MCF 10A (cell line): ENCODE measurements around the gene USF3. TPM values are rescaled to one million over a fixed set of nuclear protein-coding genes. Genes with fewer than 3 reads are reported as not detected.

ENCODE experiments used
- BruUV-seq: library from RNA; stranded (reverse); fragments of 400-500 nt; replicated peaks from 2 replicates; lab custom pipeline; 2021; lab: Mats Ljungman, UMichigan
- CTCF ChIA-PET: fragments of 300-600 bp; sonication (Branson Sonifier 250); formaldehyde crosslinking; extraction: SDS; loops from one replicate; lab custom pipeline; 2021; ENCODE audit warnings: antibody characterized with exemption, inconsistent platforms; lab: Yijun Ruan, JAX
- POLR2A ChIA-PET: fragments of 300-600, 350-650 bp; sonication (Branson Sonifier 250); formaldehyde crosslinking; extraction: SDS; loops from one replicate; lab custom pipeline; 2020; ENCODE audit warnings: antibody characterized with exemption, inconsistent platforms; lab: Yijun Ruan, JAX
- DNase-seq: peaks from one replicate; pipeline ENCODE4 v3.0.0-alpha.2; 2018; ENCODE audit not compliant: unreplicated experiment
- H3K27ac Mint-ChIP-seq: one replicate; pipeline ENCODE4 v1.8.0; 2022; ENCODE audit warnings: mild to moderate bottlenecking, low read depth, mixed read lengths; ENCODE audit not compliant: unreplicated experiment
- H3K27me3 Mint-ChIP-seq: one replicate; pipeline ENCODE4 v1.8.0; 2022; ENCODE audit warnings: mixed read lengths; ENCODE audit not compliant: insufficient read depth, unreplicated experiment
- H3K36me3 Mint-ChIP-seq: one replicate; pipeline ENCODE4 v1.8.0; 2022; ENCODE audit warnings: mild to moderate bottlenecking, moderate library complexity, mixed read lengths; ENCODE audit not compliant: insufficient read depth, unreplicated experiment
- H3K4me1 Mint-ChIP-seq: one replicate; pipeline ENCODE4 v1.8.0; 2022; ENCODE audit warnings: mixed read lengths; ENCODE audit not compliant: insufficient read depth, unreplicated experiment
- H3K4me3 Mint-ChIP-seq: one replicate; pipeline ENCODE4 v1.8.0; 2022; ENCODE audit warnings: mild to moderate bottlenecking, moderate library complexity, mixed read lengths; ENCODE audit not compliant: unreplicated experiment
- H3K9me3 Mint-ChIP-seq: one replicate; pipeline ENCODE4 v1.8.0; 2022; ENCODE audit warnings: mixed read lengths; ENCODE audit not compliant: unreplicated experiment
- intact Hi-C: fragments of 100-400 bp; cut with micrococcal nuclease; formaldehyde crosslinking; loops from 2 replicates; pipeline ENCODE4 v1.14.1; 2022
- total RNA-seq: library from RNA; stranded (reverse); gene quantifications from 2 replicates; pipeline ENCODE4 v1.2.3, GENCODE V29; 2022
- TF ChIP-seq, protein P1 (sequence below): fragments of 200-600 bp; IDR thresholded peaks from one replicate; pipeline ENCODE4 v1.8.0; 2022; ENCODE audit warnings: antibody characterized with exemption, mild to moderate bottlenecking; ENCODE audit not compliant: unreplicated experiment

The USF3 gene
- total RNA-seq, 1 experiment from 2014 or later, result 11.9 TPM

DNA sequence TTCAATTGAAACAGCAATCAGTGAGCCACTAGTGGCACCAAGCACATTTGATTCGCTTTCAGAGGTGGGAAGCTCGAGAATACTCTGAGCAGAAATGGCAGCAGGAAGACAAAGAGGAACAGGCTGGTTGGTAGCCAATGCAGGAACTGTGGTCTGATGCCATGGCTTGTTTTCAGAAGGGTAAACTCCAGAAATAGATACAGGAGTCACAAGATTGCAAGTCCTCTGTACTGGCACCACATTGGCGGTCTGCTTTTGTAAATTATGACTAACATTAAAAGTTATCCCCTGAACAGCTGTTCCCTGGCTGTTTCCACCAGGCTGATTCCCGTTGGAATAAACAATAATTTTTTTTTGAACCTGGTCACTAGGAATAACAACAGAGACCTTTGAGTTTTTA, 35.5 kb downstream of the USF3 start:
- intact Hi-C loops, result no loop called here
- BruUV-seq, result no TSS peak
- CTCF ChIA-PET, result interaction anchor here (0.7 to 1.5 kb wide), 5 partner anchors 9 to 626 kb away, joined by 3 to 4 read pairs (median 3); no protein-coding TSS in a partner anchor
- Mint-ChIP-seq H3K9me3 (no peaks in the 10 kb centered on the region), H3K36me3 (peaks cover 48% of the 10 kb centered on the region), H3K27me3 (no peaks in the 10 kb centered on the region), H3K27ac (no peak overlapping the region), H3K4me1 (no peaks in the 10 kb centered on the region), H3K4me3 (no peak overlapping the region)
- TF ChIP-seq, protein P1, sequence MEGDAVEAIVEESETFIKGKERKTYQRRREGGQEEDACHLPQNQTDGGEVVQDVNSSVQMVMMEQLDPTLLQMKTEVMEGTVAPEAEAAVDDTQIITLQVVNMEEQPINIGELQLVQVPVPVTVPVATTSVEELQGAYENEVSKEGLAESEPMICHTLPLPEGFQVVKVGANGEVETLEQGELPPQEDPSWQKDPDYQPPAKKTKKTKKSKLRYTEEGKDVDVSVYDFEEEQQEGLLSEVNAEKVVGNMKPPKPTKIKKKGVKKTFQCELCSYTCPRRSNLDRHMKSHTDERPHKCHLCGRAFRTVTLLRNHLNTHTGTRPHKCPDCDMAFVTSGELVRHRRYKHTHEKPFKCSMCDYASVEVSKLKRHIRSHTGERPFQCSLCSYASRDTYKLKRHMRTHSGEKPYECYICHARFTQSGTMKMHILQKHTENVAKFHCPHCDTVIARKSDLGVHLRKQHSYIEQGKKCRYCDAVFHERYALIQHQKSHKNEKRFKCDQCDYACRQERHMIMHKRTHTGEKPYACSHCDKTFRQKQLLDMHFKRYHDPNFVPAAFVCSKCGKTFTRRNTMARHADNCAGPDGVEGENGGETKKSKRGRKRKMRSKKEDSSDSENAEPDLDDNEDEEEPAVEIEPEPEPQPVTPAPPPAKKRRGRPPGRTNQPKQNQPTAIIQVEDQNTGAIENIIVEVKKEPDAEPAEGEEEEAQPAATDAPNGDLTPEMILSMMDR, result no peak
- POLR2A ChIA-PET, result interaction anchor here (1.0 kb wide), 1 partner anchor 31 kb away, joined by 3 read pairs; no protein-coding TSS in a partner anchor
- DNase-seq, result no peak

DNA sequence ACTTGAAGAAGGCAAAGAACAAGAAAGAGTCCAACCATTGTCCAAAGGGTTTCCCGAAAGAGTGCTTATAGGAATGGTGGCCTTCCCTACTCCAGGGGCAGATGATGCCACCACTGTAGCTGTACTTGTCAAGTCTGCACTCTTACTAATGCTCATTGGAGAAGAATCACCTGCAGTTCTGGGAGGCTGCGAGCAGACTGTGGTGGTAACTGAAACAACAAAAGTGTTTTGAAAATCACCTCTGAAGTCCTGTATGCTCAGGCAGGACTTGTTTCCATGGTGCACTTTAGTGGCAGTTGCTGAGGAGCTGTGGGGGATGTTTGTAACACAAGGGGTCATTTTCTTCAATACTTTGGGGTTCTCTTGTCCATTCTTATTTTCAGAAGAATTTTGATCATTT, 36.0 kb downstream of the USF3 start:
- Mint-ChIP-seq H3K27ac (no peak overlapping the region), H3K9me3 (no peaks in the 10 kb centered on the region), H3K27me3 (no peaks in the 10 kb centered on the region), H3K4me1 (no peaks in the 10 kb centered on the region), H3K4me3 (no peak overlapping the region), H3K36me3 (peaks cover 49% of the 10 kb centered on the region)
- ChIA-PET CTCF (interaction anchor here (0.6 to 1.5 kb wide), 4 partner anchors 8 to 760 kb away, joined by 3 to 4 read pairs (median 3); no protein-coding TSS in a partner anchor), POLR2A (interaction anchor here (1.0 kb wide), 1 partner anchor 31 kb away, joined by 3 read pairs; no protein-coding TSS in a partner anchor)
- TF ChIP-seq, protein P1, result no peak
- intact Hi-C loops, result no loop called here
- no peak for DNase-seq
- BruUV-seq, result no TSS peak

DNA sequence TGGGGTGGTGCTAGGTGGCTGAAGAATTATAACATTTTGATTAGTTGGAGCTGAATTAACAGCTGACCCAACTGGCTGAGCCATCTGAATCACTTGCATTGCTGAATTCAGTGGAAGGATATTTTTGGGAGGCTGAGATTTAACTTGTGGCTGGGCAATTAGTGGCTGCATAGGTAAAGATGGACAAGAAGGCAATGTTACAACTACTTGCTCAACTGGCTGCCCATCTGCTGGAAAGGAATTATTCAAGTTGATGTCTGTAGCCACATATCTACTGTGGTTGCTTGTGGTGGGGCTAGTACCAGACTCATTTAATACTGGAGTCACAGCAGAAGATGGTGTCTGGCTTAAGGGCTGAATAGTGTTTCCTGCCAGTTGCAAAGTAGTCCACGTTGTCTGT, 36.4 kb downstream of the USF3 start:
- H3K36me3 Mint-ChIP-seq, result peaks cover 49% of the 10 kb centered on the region
- ChIA-PET POLR2A (interaction anchor here (0.8 kb wide), 1 partner anchor 359 kb away, joined by 3 read pairs; no protein-coding TSS in a partner anchor), CTCF (interaction anchor here (0.6 to 1.5 kb wide), 3 partner anchors 165 to 760 kb away, joined by 3 to 4 read pairs (median 3); no protein-coding TSS in a partner anchor)
- H3K4me3 Mint-ChIP-seq, result no peak overlapping the region
- H3K27me3 Mint-ChIP-seq, result no peaks in the 10 kb centered on the region
- no peaks in the 10 kb centered on the region for H3K9me3 Mint-ChIP-seq
- no peak for DNase-seq
- H3K4me1 Mint-ChIP-seq, result no peaks in the 10 kb centered on the region
- BruUV-seq, result no TSS peak
- TF ChIP-seq, protein P1, result no peak
- intact Hi-C loops, result no loop called here
- no peak overlapping the region for H3K27ac Mint-ChIP-seq

DNA sequence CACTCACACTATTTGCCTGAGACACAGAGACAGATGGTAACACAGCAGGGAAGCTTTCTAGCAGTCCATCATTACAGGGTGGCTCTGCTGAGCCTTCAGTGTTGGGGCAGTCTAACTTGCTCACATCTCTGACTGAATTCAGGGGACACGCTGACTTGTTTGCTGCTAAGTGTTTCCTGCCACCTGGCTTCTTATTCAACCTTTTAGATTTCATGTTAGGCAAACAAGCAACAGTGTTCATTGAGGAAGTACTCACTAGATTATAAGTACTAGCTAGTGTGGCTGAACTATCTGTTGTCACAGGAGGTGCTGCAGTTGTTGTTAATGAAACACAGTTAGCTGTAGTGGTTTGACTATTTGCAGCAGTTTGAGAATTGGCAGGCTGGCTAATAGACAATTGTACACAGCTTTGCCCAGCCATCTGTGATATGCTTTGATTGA, 37.3 kb downstream of the USF3 start:
- Mint-ChIP-seq H3K36me3 (peaks cover 50% of the 10 kb centered on the region), H3K27me3 (no peaks in the 10 kb centered on the region), H3K4me1 (no peaks in the 10 kb centered on the region), H3K27ac (no peak overlapping the region), H3K4me3 (no peak overlapping the region), H3K9me3 (no peaks in the 10 kb centered on the region)
- TF ChIP-seq, protein P1, result no peak
- no TSS peak for BruUV-seq
- intact Hi-C loops, result no loop called here
- ChIA-PET POLR2A (no interaction called here), CTCF (no interaction called here)
- DNase-seq, result no peak
